HL-60 (cell line): ENCODE results near the gene LRRC74A.

ENCODE experiments used
- DNase-seq, 2 experiments: peaks; one replicate each; pipeline ENCODE4 v3.0.0-alpha.2; 2010 to 2020; ENCODE audit warnings: low read depth in 1 of 2, low spot score in 1 of 2
- H3K27ac ChIP-seq: fragments of 250-450 bp; sonication (Bioruptor Pico); replicated peaks from 2 replicates; pipeline ENCODE4 v1.5.1; 2020; ENCODE audit warnings: mild to moderate bottlenecking, moderate library complexity
- H3K27me3 ChIP-seq: fragments of 250-450 bp; sonication (Bioruptor Pico); 2 replicates; pipeline ENCODE4 v1.5.1; 2021; ENCODE audit warnings: mild to moderate bottlenecking, moderate library complexity; ENCODE audit not compliant: insufficient read depth, poor library complexity, severe bottlenecking
- H3K4me3 ChIP-seq: replicated peaks from 2 replicates; pipeline ENCODE4 v1.5.1; 2011; ENCODE audit warnings: mild to moderate bottlenecking, control low read depth, low read length; ENCODE audit not compliant: insufficient read depth
- CTCF ChIP-seq: IDR thresholded peaks from one replicate; pipeline ENCODE4 v1.5.1; 2011; ENCODE audit warnings: low read length, control low read depth, inconsistent platforms; ENCODE audit not compliant: insufficient read depth
- GABPA ChIP-seq: IDR thresholded peaks from 2 replicates; pipeline ENCODE4 v1.6.1; 2012; ENCODE audit warnings: low read depth
- POLR2AphosphoS5 ChIP-seq: IDR thresholded peaks from 2 replicates; pipeline ENCODE4 v1.6.1; 2012; ENCODE audit warnings: low read depth
- REST ChIP-seq: IDR thresholded peaks from 2 replicates; pipeline ENCODE4 v1.6.1; 2012; ENCODE audit warnings: low read depth; ENCODE audit not compliant: insufficient replicate concordance
- SPI1 ChIP-seq: IDR thresholded peaks from 2 replicates; pipeline ENCODE4 v1.6.1; 2012; ENCODE audit warnings: low read depth, mild to moderate bottlenecking, borderline replicate concordance

Gene LRRC74A

GRCh38 chr14:76883447-76883846, 57.2 kb downstream of the LRRC74A start:
- TF ChIP-seq REST: no peak
- TF ChIP-seq CTCF: no peak
- no peak overlapping the region for H3K27ac ChIP-seq
- DNase-seq: no peak
- H3K27me3 ChIP-seq: no peaks in the 10 kb centered on the region
- H3K4me3 ChIP-seq: no peak overlapping the region

DNA sequence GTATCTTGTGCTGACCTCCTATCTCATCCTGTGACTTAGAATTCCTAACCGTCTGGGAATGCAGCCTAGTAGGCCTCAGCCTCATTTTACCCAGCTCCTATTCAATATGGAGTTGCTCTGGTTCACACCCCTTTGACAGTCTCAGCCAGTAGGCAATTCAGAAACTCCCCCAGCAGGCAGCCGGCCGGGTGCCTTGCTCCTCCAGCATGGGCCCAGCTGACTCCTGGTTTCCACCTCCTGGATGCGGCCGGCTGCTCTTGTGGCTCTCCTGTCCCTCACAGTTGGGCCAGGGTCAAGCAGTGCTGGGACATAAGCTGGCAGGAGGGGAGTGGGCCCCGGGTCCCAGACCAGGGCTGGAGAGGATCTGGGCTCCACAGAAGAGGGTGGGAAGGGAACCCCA, 58.2 kb downstream of the LRRC74A start:
- TF ChIP-seq SPI1 (no peak), CTCF (no peak), REST (no peak), POLR2AphosphoS5 (no peak), GABPA (no peak)
- H3K27ac ChIP-seq: no peak overlapping the region
- H3K4me3 ChIP-seq: no peak overlapping the region
- DNase-seq: no peak
- H3K27me3 ChIP-seq: no peaks in the 10 kb centered on the region

DNA sequence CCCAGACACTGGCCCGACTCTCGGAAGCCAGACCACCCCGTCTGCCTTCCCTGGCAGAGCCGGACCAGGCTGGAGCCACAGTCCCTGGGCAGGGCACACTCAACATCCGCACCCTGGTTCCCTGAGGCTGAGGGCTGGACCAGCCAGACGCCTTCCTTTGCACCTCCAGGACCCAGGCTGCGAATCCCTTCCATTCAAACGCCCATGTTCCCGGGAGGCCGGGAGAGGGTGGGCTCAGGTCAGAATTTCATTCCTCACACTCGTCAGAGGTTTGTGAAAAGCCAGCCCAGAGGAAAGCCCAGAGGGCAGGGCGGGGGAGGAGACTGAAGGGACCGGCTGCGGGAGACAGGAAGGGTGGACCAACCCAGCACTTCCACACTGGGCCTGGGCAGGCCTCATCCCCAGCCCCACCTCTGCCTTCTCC, 58.7 kb downstream of the LRRC74A start:
- no peak overlapping the region for H3K27ac ChIP-seq
- TF ChIP-seq REST: no peak
- no peak for TF ChIP-seq POLR2AphosphoS5
- no peak for TF ChIP-seq CTCF
- no peak for TF ChIP-seq SPI1
- no peak for TF ChIP-seq GABPA
- H3K27me3 ChIP-seq: no peaks in the 10 kb centered on the region
- no peak overlapping the region for H3K4me3 ChIP-seq
- DNase-seq: no peak
